HG03521 (cell line): Measurements from ENCODE around the gene NAT9.

Experiments
- ATAC-seq: cut with Tn5 transposase; IDR thresholded peaks from one replicate; pipeline ENCODE4 v1.9.1; 2021; ENCODE audit warnings: mild to moderate bottlenecking, moderate library complexity; ENCODE audit not compliant: unreplicated experiment

Gene NAT9

DNA sequence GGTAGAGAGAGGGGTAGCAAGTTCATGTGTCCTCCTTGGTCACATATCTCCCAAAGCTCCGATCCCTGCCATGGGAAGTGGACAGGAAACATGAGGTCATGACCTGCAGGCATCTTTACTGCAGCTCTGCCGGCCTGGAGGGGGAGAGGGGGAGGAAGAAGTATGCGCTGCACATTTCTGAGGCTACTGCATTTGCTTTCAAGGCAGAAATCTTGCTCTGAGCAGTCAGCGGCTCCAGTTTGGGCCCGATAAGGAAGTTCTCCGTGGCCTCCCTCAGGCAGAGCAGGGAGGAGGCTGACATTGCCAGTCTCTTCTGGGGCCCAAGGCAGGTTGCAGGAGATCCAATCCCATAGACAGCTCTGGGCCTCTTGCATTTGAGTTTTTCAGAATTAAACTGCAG lies 29.2 kb downstream of the NAT9 start:
- ATAC-seq = no peak

- ATAC-seq = no peak
These were observed 29.8 kb downstream of the NAT9 start for GRCh38 chr17:74746376-74746775.

DNA sequence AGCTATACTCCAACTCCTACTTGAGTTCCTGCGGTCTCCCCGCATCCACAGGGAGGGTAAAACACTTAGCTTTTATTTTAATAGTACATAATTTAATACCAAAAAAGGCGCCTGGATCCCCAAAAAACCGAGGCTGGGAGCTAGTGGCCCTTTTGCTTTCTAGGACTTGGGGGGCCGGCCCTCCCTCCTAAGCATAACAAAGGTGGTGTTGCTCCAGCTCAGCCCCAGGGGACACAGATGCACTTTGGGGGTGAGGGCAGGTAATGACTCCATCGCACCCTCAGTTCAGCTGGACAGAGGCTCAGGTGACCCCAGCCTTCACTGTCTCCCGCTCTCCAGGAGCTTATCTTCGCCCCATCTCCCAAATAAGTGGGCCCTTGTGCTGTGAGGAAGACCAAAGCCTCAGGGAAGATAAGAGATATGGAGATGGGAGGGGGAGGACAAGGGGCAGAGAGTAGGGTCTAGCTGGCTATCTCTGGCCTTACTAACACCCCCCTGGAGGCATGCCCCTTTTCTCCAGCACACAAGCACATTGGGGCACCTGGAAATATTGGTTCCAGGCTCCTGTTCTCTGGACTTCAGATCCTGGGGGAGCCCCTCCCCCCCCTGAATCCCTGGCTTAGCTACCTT lies 30.5 kb downstream of the NAT9 start:
- no peak for ATAC-seq

GRCh38 chr17:74744714-74745547 lies 31.2 kb downstream of the NAT9 start:
- ATAC-seq = no peak

GRCh38 chr17:74744349-74744713 lies 31.8 kb downstream of the NAT9 start:
- ATAC-seq = no peak

- ATAC-seq = no peak
These were observed 32.4 kb downstream of the NAT9 start for GRCh38 chr17:74743755-74744154.

- no peak for ATAC-seq
These were observed 33.1 kb downstream of the NAT9 start for GRCh38 chr17:74742978-74743545.

GRCh38 chr17:74742153-74742515 lies 34.0 kb downstream of the NAT9 start:
- peak; percentile 35 for ATAC-seq

DNA sequence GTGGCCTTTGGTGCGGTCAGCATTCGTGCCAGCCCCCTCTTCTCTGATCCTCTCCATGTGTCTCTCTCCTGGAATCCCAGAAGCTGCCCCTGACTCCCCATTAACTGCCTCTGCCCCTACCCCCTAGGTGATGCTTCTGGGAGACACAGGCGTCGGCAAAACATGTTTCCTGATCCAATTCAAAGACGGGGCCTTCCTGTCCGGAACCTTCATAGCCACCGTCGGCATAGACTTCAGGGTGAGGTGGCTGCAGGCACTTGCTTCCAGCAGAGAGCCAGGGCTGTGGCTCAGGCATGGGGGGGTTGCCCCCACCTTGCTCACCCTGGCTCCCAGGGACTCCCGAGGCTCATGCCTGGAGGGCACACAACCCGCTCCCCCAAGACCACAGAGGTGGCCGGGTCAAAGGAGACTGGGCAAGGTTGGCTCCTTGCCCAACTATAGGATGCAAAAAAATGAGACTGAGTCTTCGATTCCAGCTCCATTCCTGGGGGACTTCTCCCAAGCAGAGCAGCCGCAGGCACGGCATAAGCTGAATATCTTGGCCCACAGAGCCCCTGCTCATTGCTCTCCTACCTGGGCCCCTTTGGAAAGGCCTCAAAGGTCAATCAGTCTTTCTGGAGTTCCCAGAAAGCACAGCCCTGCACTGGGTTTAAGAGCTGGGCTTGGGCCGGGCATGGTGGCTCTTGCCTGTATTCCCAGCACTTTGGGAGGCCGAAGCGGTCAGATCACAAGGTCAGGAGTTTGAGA lies 35.3 kb downstream of the NAT9 start:
- no peak for ATAC-seq

GRCh38 chr17:74740173-74740572 lies 36.0 kb downstream of the NAT9 start:
- no peak for ATAC-seq

DNA sequence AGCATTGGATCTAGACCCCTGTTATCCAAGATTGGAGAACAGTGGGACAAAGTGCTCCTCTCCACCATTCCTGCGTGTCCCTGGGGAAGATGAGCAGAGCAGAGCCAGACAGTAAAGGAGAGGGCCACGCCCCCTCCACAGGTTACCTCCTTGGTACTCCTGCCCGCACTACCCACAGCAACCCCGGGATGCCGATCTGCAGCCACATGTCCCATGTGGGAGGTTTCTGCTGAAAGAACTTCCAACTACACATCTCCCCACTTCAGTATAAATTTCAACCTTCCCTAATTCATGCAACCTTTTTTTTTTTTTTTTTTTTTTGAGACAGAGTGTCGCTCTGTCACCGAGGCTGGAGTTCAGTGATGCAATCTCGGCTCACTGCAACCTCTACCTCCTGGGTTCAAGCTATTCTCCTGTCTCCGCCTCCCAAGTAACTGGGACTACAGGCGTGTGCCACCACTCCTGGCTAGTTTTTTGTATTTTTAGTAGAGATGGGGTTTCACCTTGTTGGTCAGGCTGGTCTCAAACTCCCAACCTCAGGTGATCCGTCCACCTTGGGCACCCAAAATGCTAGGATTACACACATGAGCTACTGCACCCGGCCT lies 36.8 kb downstream of the NAT9 start:
- ATAC-seq = no peak

- ATAC-seq = no peak
These were observed 37.8 kb downstream of the NAT9 start for GRCh38 chr17:74738051-74738996.

DNA sequence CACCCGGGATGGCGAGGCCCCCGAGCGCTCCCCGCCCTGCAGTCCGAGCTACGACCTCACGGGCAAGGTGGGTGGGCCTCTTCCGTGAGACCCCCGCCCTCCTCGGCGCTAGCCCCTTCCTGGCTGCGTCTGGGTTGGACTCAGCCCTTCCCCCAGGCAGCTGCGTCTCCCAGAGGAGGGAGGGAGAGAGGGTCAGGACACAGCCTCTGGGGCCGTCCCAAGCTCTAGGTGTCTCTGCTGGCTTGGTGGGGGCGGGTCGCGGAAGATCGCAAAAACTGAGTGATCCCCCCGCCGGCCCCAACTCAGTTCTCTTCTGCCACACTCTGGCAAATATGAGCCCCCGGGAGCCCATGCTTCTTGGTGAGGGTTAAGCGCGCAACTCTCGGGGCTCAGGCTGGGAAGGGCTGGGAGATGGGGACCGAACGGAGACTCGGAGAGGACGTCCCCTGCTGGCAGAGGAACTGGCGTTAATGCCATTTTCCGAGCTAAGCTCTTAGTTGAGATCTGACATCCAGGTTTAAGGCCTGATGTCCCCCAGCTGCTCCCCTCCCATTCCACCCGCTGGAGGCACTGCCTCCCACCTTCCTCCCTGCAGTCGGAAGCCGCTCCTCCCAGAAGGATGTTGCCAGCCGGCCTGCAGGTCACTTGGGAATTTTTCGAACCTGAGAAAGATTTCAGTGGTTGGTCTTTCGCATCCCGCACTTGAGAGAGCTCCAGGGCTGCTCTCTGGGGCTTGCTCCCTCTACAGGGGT lies 38.7 kb downstream of the NAT9 start:
- no peak for ATAC-seq

GRCh38 chr17:74736513-74737298 lies 39.4 kb downstream of the NAT9 start, which contains the start of gene RAB37:
RAB37 (plus strand) TSS chr17:74737256; CDS start chr17:74737273, 17 bp downstream.
- ATAC-seq = no peak

DNA sequence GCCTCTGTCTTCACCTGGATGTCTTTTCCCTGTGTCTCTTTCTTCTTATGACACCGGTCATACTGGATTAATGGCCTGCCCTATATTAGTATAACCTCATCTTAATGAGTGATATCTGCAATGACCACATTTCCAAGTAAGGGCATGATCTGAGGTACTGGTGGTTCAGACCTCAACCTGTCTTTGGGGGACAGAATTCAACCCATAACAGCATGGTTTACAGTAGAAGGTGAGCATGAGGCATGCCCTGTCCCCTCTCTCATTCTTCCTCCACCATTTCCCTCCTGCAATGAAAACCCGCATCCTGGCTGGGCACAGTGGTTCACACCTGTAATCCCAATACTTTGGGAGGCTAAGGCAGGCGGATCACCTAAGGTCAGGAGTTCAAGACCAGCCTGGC lies 41.9 kb downstream of the NAT9 start:
- no peak for ATAC-seq

GRCh38 chr17:74733365-74734122 lies 42.6 kb downstream of the NAT9 start:
- no peak for ATAC-seq

DNA sequence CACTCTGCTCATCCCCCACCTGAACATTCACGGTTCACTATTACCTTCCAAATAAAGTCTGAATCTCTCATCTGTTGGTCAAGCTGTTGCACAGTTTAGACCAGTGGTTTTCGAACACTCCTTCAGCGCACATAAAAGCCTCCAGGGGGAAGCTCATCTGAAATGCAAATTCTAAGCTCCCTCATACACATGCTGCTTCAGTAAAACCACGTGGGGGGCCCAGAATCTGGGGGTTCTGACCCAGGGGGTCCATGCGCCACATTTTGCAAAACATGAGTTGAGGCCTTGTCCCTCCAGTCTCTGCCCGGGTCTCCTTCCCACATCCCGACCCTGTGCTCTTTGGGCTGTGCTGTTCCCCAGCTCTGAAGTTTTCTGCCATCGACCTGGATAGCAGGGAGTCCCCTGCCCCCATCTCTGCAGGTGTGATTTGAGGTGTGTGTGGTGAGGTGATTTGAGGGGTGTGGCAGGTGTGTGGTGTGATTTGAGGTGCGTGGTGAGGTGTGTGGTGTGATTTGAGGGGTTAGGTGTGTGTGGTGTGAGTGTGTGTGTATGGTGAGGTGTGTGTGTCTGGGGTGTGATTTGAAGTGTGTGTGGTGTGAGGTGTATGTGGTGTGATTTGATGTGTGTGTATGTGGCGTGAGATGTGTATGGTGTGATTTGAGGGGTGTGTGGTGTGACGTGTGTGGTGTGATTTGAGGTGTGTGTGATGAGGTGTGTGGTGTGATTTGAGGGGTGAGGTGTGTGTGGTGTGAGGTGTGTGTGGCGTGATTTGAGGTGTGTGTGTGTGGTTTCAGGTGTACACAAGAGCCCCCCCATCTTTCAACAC lies 43.9 kb downstream of the NAT9 start:
- no peak for ATAC-seq
